ENCODE results near the gene HPX. TPM values are rescaled to one million over a fixed set of nuclear protein-coding genes. Genes with fewer than 3 reads are reported as not detected.

The HPX gene
- total RNA-seq, result 0.33 and 0.67 TPM in 2 replicates

GRCh38 chr11:6440906-6441358 lies at the start of gene HPX:
TSS of gene HPX (minus strand) at chr11:6440987. CDS start at chr11:6440963, 24 bp downstream.

GRCh38 chr11:6481012-6481923 lies 40.5 kb upstream of the HPX start, which contains the start of the genes ARFIP2 and TIMM10B:
TSS of gene ARFIP2 (minus strand) at chr11:6481331. CDS start at chr11:6480421, 910 bp downstream.
TSS of gene TIMM10B (plus strand) at chr11:6481501. CDS start at chr11:6481517, 16 bp downstream.

GRCh38 chr11:6473451-6474412 lies 32.9 kb upstream of the HPX start, which contains the start of gene TRIM3:
TSS of gene TRIM3 (minus strand) at chr11:6473941. CDS start at chr11:6465695, 8,246 bp downstream.

GRCh38 chr11:6419009-6419631 lies 21.7 kb downstream of the HPX start, which contains the start of gene APBB1:
TSS of gene APBB1 (minus strand) at chr11:6419094. CDS start at chr11:6411347, 7,747 bp downstream.

GRCh38 chr11:6389905-6390717 lies 50.7 kb downstream of the HPX start, which contains the start of gene SMPD1:
TSS of gene SMPD1 (plus strand) at chr11:6390474. CDS start at chr11:6390599, 125 bp downstream.

Other genes with a start within 250 kb of the HPX start
- not detected in 2 replicates for gene OR52W1, start 241.8 kb downstream of the HPX start, total RNA-seq
- gene C11orf42, start 235.4 kb downstream of the HPX start, total RNA-seq, result not detected in 2 replicates
- 19.0 and 32.3 TPM in 2 replicates for gene FHIP1B, start 206.4 kb downstream of the HPX start, total RNA-seq
- not detected in 2 replicates for gene CNGA4, start 201.9 kb downstream of the HPX start, total RNA-seq
- gene CCKBR, start 181.1 kb downstream of the HPX start, total RNA-seq, result not detected in 2 replicates
- 281 and 346 TPM in 2 replicates for gene CAVIN3, start 120.5 kb downstream of the HPX start, total RNA-seq
- gene SMPD1, start 50.5 kb downstream of the HPX start, total RNA-seq, result 35.7 and 42.1 TPM in 2 replicates
- 38.1 and 57.8 TPM in 2 replicates for gene APBB1, start 21.9 kb downstream of the HPX start, total RNA-seq
- gene TRIM3, start 33.0 kb upstream of the HPX start, total RNA-seq, result 16.7 and 19.9 TPM in 2 replicates
- 57.9 and 65.0 TPM in 2 replicates for gene ARFIP2, start 40.3 kb upstream of the HPX start, total RNA-seq
- gene TIMM10B, start 40.5 kb upstream of the HPX start, total RNA-seq, result 25.5 and 30.2 TPM in 2 replicates
- gene DNHD1, start 56.3 kb upstream of the HPX start, total RNA-seq, result 3.3 and 4.5 TPM in 2 replicates
- 11.1 and 18.5 TPM in 2 replicates for gene RRP8, start 162.6 kb upstream of the HPX start, total RNA-seq
- 140 and 155 TPM in 2 replicates for gene ILK, start 162.8 kb upstream of the HPX start, total RNA-seq
- gene TAF10, start 171.2 kb upstream of the HPX start, total RNA-seq, result 20.3 and 26.8 TPM in 2 replicates
- gene TPP1, start 178.4 kb upstream of the HPX start, total RNA-seq, result 118 and 183 TPM in 2 replicates
- 58.5 and 108 TPM in 2 replicates for gene DCHS1, start 214.8 kb upstream of the HPX start, total RNA-seq
- gene MRPL17, start 242.4 kb upstream of the HPX start, total RNA-seq, result 56.8 and 60.4 TPM in 2 replicates

Measured in vein endothelial cell (primary cell).